Esophagus muscularis mucosa (tissue), 4 donors: ENCODE data around the gene KRT13. TPM values are rescaled to one million over a fixed set of nuclear protein-coding genes. Genes with fewer than 3 reads are reported as not detected.

Experiments used
- DNase-seq: peaks from one replicate; pipeline ENCODE4 v3.0.0-alpha.2; 2017; ENCODE audit errors: extremely low spot score
- H3K27ac ChIP-seq, 4 donors: fragments of 200-600 bp; sonication (generic); replicated peaks in 1 of 4; 1 replicate in 3 of 4; 2 replicates in 1 of 4; pipeline ENCODE4 v1.5.1; 2016 to 2019; ENCODE audit warnings: mild to moderate bottlenecking in 1 of 4
- H3K27me3 ChIP-seq, 4 donors: fragments of 200-600 bp; sonication (generic); one replicate each; pipeline versions ENCODE4 v1.5.1 to v1.6.0; 2016 to 2019
- H3K36me3 ChIP-seq, 4 donors: fragments of 200-600 bp; sonication (generic); one replicate each; pipeline ENCODE4 v1.5.1; 2016 to 2019
- H3K4me1 ChIP-seq, 4 donors: fragments of 200-600 bp; sonication (generic); one replicate each; pipeline ENCODE4 v1.5.1; 2016 to 2019
- H3K4me3 ChIP-seq, 4 donors: fragments of 200-600 bp; sonication (generic); 1 replicate in 2 of 4; 2 replicates in 2 of 4; pipeline ENCODE4 v1.5.1; 2016 to 2019; ENCODE audit warnings: mild to moderate bottlenecking in 4 of 4, moderate library complexity in 1 of 4
- H3K9me3 ChIP-seq, 4 donors: fragments of 200-600 bp; sonication (generic); 1 replicate in 3 of 4; 2 replicates in 1 of 4; pipeline ENCODE4 v1.5.1; 2016 to 2019
- CTCF ChIP-seq, 3 experiments: fragments of 200-600 bp in 2 of 3; fragments of 450-650 bp in 1 of 3; sonication (generic) in 2 of 3; IDR thresholded peaks; one replicate each; pipeline ENCODE4 v1.5.1; 2017 to 2019; ENCODE audit warnings: antibody characterized with exemption in 3 of 3, mild to moderate bottlenecking in 2 of 3, moderate library complexity in 1 of 3
- EP300 ChIP-seq: sonication (generic); formaldehyde crosslinking; IDR thresholded peaks from one replicate; pipeline ENCODE4 v1.6.1; 2017; ENCODE audit warnings: antibody characterized with exemption
- POLR2A ChIP-seq: fragments of 450-650 bp; IDR thresholded peaks from one replicate; pipeline ENCODE4 v1.6.1; 2017; ENCODE audit warnings: antibody characterized with exemption, moderate library complexity, mild to moderate bottlenecking, low read depth
- POLR2AphosphoS5 ChIP-seq, 2 donors: sonication (generic); formaldehyde crosslinking; IDR thresholded peaks; one replicate each; pipeline ENCODE4 v1.6.1; 2017; ENCODE audit warnings: antibody characterized with exemption in 2 of 2
- WGBS: methylation state at CpG from one replicate; pipeline ENCODE4 v1.1.5; 2018; 5-methylcytosine and 5-hydroxymethylcytosine counted together
- intact Hi-C: fragments of 100-400 bp; cut with DNase I; formaldehyde crosslinking; loops from one replicate; pipeline ENCODE4 v1.15.1; 2023
- total RNA-seq, 4 donors: library from RNA; depleted of rRNA; stranded (reverse); fragments of >200 nt; gene quantifications; one replicate each; pipeline versions ENCODE4 v1.1.0 to v1.2.1, GENCODE V29; 2016

Gene KRT13
- total RNA-seq, 4 donors from 2014 or later: 0.39 to 23.3 (median 0.52) TPM; not detected in 1

GRCh38 chr17:41542357-41542756, 36.9 kb upstream of the KRT13 start:
- 90% methylated on average over 2 of the region's 2 CpGs for WGBS
- Histone ChIP-seq H3K4me1 (no peaks in the 10 kb centered on the region), H3K4me3 (no peak overlapping the region), H3K36me3 (no peaks in the 10 kb centered on the region), H3K9me3 (peaks cover 0 to 9% (median 3%) of the 10 kb centered on the region in 4 donors), H3K27ac (no peak overlapping the region), H3K27me3 (no peaks in the 10 kb centered on the region)
- TF ChIP-seq EP300: no peak
- TF ChIP-seq POLR2AphosphoS5 (IDR thresholded peaks at IDR 0.05): no peak
- TF ChIP-seq CTCF (IDR thresholded peaks at IDR 0.05): no peak
- TF ChIP-seq POLR2A: no peak
- intact Hi-C loops: no loop called here
- DNase-seq: no peak

- no peaks in the 10 kb centered on the region for H3K9me3 ChIP-seq
- H3K4me1 ChIP-seq: no peaks in the 10 kb centered on the region
- H3K27me3 ChIP-seq: peaks cover 0 to 4% (median 0%) of the 10 kb centered on the region in 4 donors
- 89% methylated on average over 9 of the region's 10 CpGs for WGBS
- H3K27ac ChIP-seq: no peak overlapping the region
- intact Hi-C loops: no loop called here
- no peak overlapping the region for H3K4me3 ChIP-seq
- no peak for DNase-seq
- no peaks in the 10 kb centered on the region for H3K36me3 ChIP-seq
- TF ChIP-seq EP300 (no peak), CTCF (IDR thresholded peaks at IDR 0.05) (no peak), POLR2A (no peak), POLR2AphosphoS5 (IDR thresholded peaks at IDR 0.05) (no peak)
Observed at GRCh38 chr17:41540921-41541625, 35.7 kb upstream of the KRT13 start.

GRCh38 chr17:41539979-41540701, 34.7 kb upstream of the KRT13 start:
- Histone ChIP-seq H3K27ac (no peak overlapping the region), H3K4me1 (no peaks in the 10 kb centered on the region)
- intact Hi-C loops: no loop called here

GRCh38 chr17:41539071-41539492, 33.7 kb upstream of the KRT13 start:
- H3K9me3 ChIP-seq: no peaks in the 10 kb centered on the region
- H3K36me3 ChIP-seq: no peaks in the 10 kb centered on the region
- no peak for DNase-seq
- 74% methylated on average over 5 of the region's 5 CpGs for WGBS
- H3K27ac ChIP-seq: no peak overlapping the region
- no peaks in the 10 kb centered on the region for H3K4me1 ChIP-seq
- peaks cover 0 to 9% (median 0%) of the 10 kb centered on the region in 4 donors for H3K27me3 ChIP-seq
- TF ChIP-seq CTCF (IDR thresholded peaks at IDR 0.05) (no peak), POLR2A (no peak), EP300 (no peak), POLR2AphosphoS5 (IDR thresholded peaks at IDR 0.05) (no peak)
- intact Hi-C loops: no loop called here
- H3K4me3 ChIP-seq: no peak overlapping the region

More at GRCh38 chr17:41539979-41540701, 34.7 kb upstream of the KRT13 start:
- WGBS: 77% methylated on average over 7 of the region's 7 CpGs
- no peak for TF ChIP-seq POLR2A
- no peak for TF ChIP-seq POLR2AphosphoS5 (IDR thresholded peaks at IDR 0.05)
- TF ChIP-seq CTCF (IDR thresholded peaks at IDR 0.05): no peak
- TF ChIP-seq EP300: no peak
- Histone ChIP-seq H3K27me3 (peaks cover 0 to 9% (median 0%) of the 10 kb centered on the region in 4 donors), H3K9me3 (no peaks in the 10 kb centered on the region), H3K36me3 (no peaks in the 10 kb centered on the region), H3K4me3 (no peak overlapping the region)
- DNase-seq: no peak
